Measurements from ENCODE around the gene DDIT4. TPM values are rescaled to one million over a fixed set of nuclear protein-coding genes. Genes with fewer than 3 reads are reported as not detected.
A peak's percentile ranks its signal among the peaks of the same experiment; 100 is the strongest.

The DDIT4 gene
- total and polyA plus RNA-seq, 9 of the 15 experiments (the other 6 are each of a cell fraction or from before 2014, with no cell fraction given) = 8.2 to 675 (median 159) TPM

- no peak for TF ChIP-seq TRIM25 (IDR thresholded peaks at IDR 0.05; ENCODE audit: borderline replicate concordance)
- TF ChIP-seq ZNF197 (CRISPR knock-in tag; IDR thresholded peaks at IDR 0.05; ENCODE audit: low read depth) = no peak
- TF ChIP-seq HDAC1 (IDR thresholded peaks at IDR 0.05) = peak in 1 of 2 experiments; percentile 75; a peak in 1 of 4 replicates
- TF ChIP-seq RBM17 (IDR thresholded peaks at IDR 0.05; ENCODE audit: borderline replicate concordance, low read depth, low read length) = no peak
- TF ChIP-seq FOXP1 (CRISPR knock-in tag; IDR thresholded peaks at IDR 0.05) = 0 out of 2 replicates have a peak, but pooled peaks have one; percentile 47
- peak; percentile 84 for TF ChIP-seq DPF2 (IDR thresholded peaks at IDR 0.05)
- TF ChIP-seq ZBTB49 (CRISPR knock-in tag; IDR thresholded peaks at IDR 0.05; ENCODE audit: borderline replicate concordance) = no peak
- no peak for TF ChIP-seq SP2 (IDR thresholded peaks at IDR 0.05; ENCODE audit: extremely low read depth, low read depth, low read length, poor library complexity, severe bottlenecking)
- TF ChIP-seq NFE2 (IDR thresholded peaks at IDR 0.05; ENCODE audit: low read depth) = 0 out of 2 replicates have a peak, but pooled peaks have one; percentile 6
- no peak; the same call in 1 of the 2 replicates for TF ChIP-seq SMARCA5 (IDR thresholded peaks at IDR 0.05)
- TF ChIP-seq IRF2 (CRISPR knock-in tag; IDR thresholded peaks at IDR 0.05) = no peak
- TF ChIP-seq ZBTB2 (IDR thresholded peaks at IDR 0.05) = no peak; the same call in 1 of the 2 replicates
- no peak for TF ChIP-seq ZNF133 (CRISPR knock-in tag; IDR thresholded peaks at IDR 0.05)
- TF ChIP-seq PBX2 (CRISPR knock-in tag; IDR thresholded peaks at IDR 0.05; ENCODE audit: low read depth) = no peak
- no peak for TF ChIP-seq PBX2 (tag; conservative IDR thresholded peaks at IDR 0.05; ENCODE audit: low read depth)
- TF ChIP-seq USF2 (CRISPR knock-in tag; IDR thresholded peaks at IDR 0.05) = peak; percentile 47
Observed at GRCh38 chr10:72257051-72257892, 16.5 kb upstream of the DDIT4 start (continued).
